Skeletal muscle tissue (tissue), 4 donors: ENCODE results near the gene IFT88. TPM values are rescaled to one million over a fixed set of nuclear protein-coding genes. Genes with fewer than 3 reads are reported as not detected.

Experiments
- H3K27ac ChIP-seq: one replicate; pipeline ENCODE4 v1.7.0; 2013; ENCODE audit warnings: mild to moderate bottlenecking, low read depth, low read length, inconsistent platforms
- H3K27me3 ChIP-seq, 3 donors: one replicate each; pipeline ENCODE4 v1.7.0; 2013; ENCODE audit warnings: low read length in 3 of 3; ENCODE audit not compliant: control insufficient read depth in 3 of 3, insufficient read depth in 3 of 3
- H3K36me3 ChIP-seq, 3 donors: one replicate each; pipeline ENCODE4 v1.7.0; 2013; ENCODE audit warnings: low read length in 3 of 3; ENCODE audit not compliant: control insufficient read depth in 3 of 3, insufficient read depth in 3 of 3
- H3K4me1 ChIP-seq, 3 donors: one replicate each; pipeline ENCODE4 v1.7.0; 2013; ENCODE audit warnings: low read length in 3 of 3, mild to moderate bottlenecking in 3 of 3; ENCODE audit not compliant: control insufficient read depth in 3 of 3, insufficient read depth in 3 of 3
- H3K4me3 ChIP-seq, 3 donors: one replicate each; pipeline ENCODE4 v1.7.0; 2013; ENCODE audit warnings: low read length in 3 of 3
- H3K9ac ChIP-seq, 3 donors: one replicate each; pipeline ENCODE4 v1.7.0; 2013; ENCODE audit warnings: low read length in 3 of 3, mild to moderate bottlenecking in 3 of 3, moderate library complexity in 2 of 3, low read depth in 1 of 3
- H3K9me3 ChIP-seq, 3 donors: one replicate each; pipeline ENCODE4 v1.7.0; 2013; ENCODE audit warnings: low read length in 3 of 3; ENCODE audit not compliant: control insufficient read depth in 3 of 3
- total RNA-seq: library from RNA; depleted of rRNA; stranded (reverse); fragments of >200 nt; gene quantifications from one replicate; pipeline ENCODE4 v1.2.3, GENCODE V29; 2014
- donor health status: Osteomylitis.

IFT88 gene
- total RNA-seq, 1 donor from 2014 or later: 14.6 TPM

DNA sequence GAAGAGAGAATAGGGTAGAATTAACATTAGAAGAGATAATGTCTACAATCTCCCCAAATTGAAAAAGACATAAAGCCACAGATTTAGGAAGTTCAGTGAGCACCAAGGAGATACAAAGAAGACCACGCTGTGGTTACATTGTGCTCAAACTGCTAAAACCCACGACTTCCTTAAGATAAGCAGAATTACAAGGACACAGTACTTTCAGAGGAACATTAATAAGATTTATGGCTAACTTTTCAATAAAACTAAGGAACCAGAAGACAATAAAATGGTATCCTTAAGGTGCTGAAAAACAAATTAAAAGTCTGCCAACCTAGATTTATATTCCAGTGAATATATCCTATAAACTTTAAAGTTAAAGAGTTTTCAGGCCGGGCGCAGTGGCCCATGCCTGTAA is 129.1 kb downstream of the IFT88 start:
- H3K4me3 ChIP-seq: no peak overlapping the region
- no peaks in the 10 kb centered on the region for H3K9me3 ChIP-seq
- no peak overlapping the region for H3K9ac ChIP-seq
- H3K4me1 ChIP-seq: no peaks in the 10 kb centered on the region
- peaks cover 0 to 6% (median 0%) of the 10 kb centered on the region in 3 donors for H3K36me3 ChIP-seq
- H3K27me3 ChIP-seq: peaks cover 0 to 9% (median 0%) of the 10 kb centered on the region in 3 donors
- H3K27ac ChIP-seq: no peak overlapping the region

DNA sequence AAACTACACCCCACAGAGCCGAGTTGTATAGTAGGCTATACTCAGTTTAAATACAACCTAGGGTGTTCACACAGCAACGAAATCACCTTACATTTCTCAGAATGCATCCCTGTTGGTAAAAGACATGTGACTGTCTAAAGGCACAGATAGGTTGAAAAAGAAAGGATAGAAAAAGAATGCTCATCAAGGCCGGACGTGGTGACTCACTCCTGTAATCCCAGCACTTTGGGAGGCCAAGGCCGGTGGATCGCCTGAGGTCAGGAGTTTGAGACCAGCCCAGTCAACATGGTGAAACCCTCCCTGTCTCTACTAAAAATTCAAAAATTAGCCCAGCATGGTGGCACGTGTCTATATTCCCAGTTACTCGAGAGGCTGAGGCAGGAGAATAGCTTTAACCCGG is 132.8 kb downstream of the IFT88 start:
- H3K9me3 ChIP-seq: no peaks in the 10 kb centered on the region
- H3K4me1 ChIP-seq: peaks cover 4 to 13% (median 4%) of the 10 kb centered on the region in 3 donors
- no peak overlapping the region for H3K4me3 ChIP-seq
- H3K27ac ChIP-seq: no peak overlapping the region
- no peak overlapping the region for H3K9ac ChIP-seq
- H3K27me3 ChIP-seq: peaks cover 0 to 14% (median 0%) of the 10 kb centered on the region in 3 donors
- no peaks in the 10 kb centered on the region for H3K36me3 ChIP-seq

GRCh38 chr13:20700288-20700687 is 133.3 kb downstream of the IFT88 start:
- H3K27me3 ChIP-seq: peaks cover 0 to 14% (median 0%) of the 10 kb centered on the region in 3 donors
- H3K4me3 ChIP-seq: no peak overlapping the region
- no peak overlapping the region for H3K9ac ChIP-seq
- H3K4me1 ChIP-seq: peaks cover 4 to 13% (median 4%) of the 10 kb centered on the region in 3 donors
- no peak overlapping the region for H3K27ac ChIP-seq
- H3K36me3 ChIP-seq: no peaks in the 10 kb centered on the region
- H3K9me3 ChIP-seq: no peaks in the 10 kb centered on the region

GRCh38 chr13:20701461-20701860 is 134.5 kb downstream of the IFT88 start:
- no peaks in the 10 kb centered on the region for H3K9me3 ChIP-seq
- peaks cover 4 to 13% (median 4%) of the 10 kb centered on the region in 3 donors for H3K4me1 ChIP-seq
- no peak overlapping the region for H3K27ac ChIP-seq
- H3K36me3 ChIP-seq: no peaks in the 10 kb centered on the region
- peaks cover 0 to 14% (median 0%) of the 10 kb centered on the region in 3 donors for H3K27me3 ChIP-seq
- peak overlapping the region in 2 of 3 donors; percentile 38 to 49 for H3K4me3 ChIP-seq
- no peak overlapping the region for H3K9ac ChIP-seq

- H3K9ac ChIP-seq: peak overlapping the region; percentile 72 to 91 (median 83)
- peak overlapping the region; percentile 75 for H3K27ac ChIP-seq
- H3K36me3 ChIP-seq: no peaks in the 10 kb centered on the region
- H3K4me3 ChIP-seq: peak overlapping the region; percentile 77 to 86 (median 80)
- no peaks in the 10 kb centered on the region for H3K9me3 ChIP-seq
- peaks cover 0 to 14% (median 0%) of the 10 kb centered on the region in 3 donors for H3K27me3 ChIP-seq
- peaks cover 4 to 13% (median 4%) of the 10 kb centered on the region in 3 donors for H3K4me1 ChIP-seq
These were observed 135.6 kb downstream of the IFT88 start for GRCh38 chr13:20702530-20702914.

DNA sequence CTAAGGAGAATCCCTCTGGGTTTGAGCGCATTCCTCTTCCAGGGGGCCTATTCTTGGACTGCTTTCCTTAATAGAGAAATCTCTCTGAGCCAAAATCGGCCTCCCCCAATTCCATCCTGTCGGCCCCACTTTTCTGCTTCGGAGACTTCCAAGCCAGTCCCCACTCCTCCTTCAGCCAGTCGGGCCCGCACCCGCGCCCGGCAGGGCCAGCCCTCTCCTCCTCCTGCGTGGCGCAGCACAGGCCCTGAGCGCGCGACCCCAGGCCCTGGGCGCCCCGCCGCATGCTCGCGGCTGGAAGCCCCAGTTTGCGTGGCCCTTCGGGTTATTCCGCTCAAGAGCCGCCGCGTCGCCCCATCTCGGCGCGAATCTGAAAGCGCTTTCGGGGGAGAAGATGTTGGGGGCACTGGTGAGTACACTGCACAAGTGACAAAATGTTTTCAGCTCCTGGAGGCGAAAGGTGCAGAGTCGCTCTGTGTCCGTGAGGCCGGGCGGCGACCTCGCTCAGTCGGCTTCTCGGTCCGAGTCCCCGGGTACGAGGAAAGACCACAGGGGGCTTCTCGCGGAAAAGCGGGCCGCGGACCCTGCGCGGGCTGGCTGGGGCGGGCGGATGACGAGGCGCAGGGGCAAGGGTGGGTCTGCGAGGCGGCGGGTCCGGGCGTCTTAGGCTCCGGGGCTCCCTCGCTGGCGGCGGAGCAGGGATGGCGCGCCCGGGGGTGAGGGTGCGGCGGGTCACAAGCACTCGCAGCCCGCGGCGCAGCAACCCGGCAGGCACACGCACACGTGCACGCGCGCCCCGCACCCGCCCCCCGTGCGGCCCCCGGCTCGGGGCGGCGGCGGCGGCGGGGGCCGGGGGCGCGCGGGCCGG is 136.2 kb downstream of the IFT88 start, which contains the start of gene IL17D:
Gene IL17D, plus strand, starts transcription at position 785 of the 865 bp plus-strand sequence. CDS start 303 bp downstream, outside the sequence.
- no peaks in the 10 kb centered on the region for H3K36me3 ChIP-seq
- H3K27me3 ChIP-seq: peaks cover 0 to 14% (median 0%) of the 10 kb centered on the region in 3 donors
- H3K4me3 ChIP-seq: peak within 1 kb of the TSS; percentile 77 to 86 (median 80)
- H3K4me1 ChIP-seq: peaks cover 4 to 13% (median 4%) of the 10 kb centered on the region in 3 donors
- H3K9ac ChIP-seq: peak within 1 kb of the TSS; percentile 72 to 91 (median 83)
- no peaks in the 10 kb centered on the region for H3K9me3 ChIP-seq
- peak within 1 kb of the TSS; percentile 75 for H3K27ac ChIP-seq

DNA sequence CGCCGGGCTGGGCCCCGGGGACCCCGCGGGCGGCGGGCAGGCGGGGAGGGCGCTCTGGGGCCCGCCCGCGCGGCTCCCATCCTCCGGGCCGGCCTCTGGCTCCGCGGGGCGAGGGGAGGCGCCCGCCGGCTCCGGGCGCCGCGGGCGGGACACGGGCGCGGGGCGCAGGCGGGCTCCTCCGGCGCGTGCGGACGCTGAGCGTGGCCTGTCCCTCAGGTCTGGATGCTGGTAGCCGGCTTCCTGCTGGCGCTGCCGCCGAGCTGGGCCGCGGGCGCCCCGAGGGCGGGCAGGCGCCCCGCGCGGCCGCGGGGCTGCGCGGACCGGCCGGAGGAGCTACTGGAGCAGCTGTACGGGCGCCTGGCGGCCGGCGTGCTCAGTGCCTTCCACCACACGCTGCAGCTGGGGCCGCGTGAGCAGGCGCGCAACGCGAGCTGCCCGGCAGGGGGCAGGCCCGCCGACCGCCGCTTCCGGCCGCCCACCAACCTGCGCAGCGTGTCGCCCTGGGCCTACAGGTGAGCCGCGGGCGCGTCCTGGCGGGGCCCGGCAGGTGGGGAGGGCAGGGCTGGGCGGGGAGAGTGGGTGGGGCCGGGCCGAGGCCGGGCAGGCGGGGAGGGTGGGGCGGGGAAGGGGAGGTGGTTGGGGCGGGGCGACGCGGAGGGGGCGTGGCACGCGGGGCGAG is 137.0 kb downstream of the IFT88 start:
- Histone ChIP-seq H3K27me3 (peaks cover 0 to 14% (median 0%) of the 10 kb centered on the region in 3 donors), H3K36me3 (no peaks in the 10 kb centered on the region), H3K9ac (peak overlapping the region in 1 of 3 donors; percentile 68), H3K4me3 (peak overlapping the region in 2 of 3 donors; percentile 57 to 64), H3K4me1 (peaks cover 4 to 14% (median 6%) of the 10 kb centered on the region in 3 donors), H3K27ac (no peak overlapping the region), H3K9me3 (no peaks in the 10 kb centered on the region)

DNA sequence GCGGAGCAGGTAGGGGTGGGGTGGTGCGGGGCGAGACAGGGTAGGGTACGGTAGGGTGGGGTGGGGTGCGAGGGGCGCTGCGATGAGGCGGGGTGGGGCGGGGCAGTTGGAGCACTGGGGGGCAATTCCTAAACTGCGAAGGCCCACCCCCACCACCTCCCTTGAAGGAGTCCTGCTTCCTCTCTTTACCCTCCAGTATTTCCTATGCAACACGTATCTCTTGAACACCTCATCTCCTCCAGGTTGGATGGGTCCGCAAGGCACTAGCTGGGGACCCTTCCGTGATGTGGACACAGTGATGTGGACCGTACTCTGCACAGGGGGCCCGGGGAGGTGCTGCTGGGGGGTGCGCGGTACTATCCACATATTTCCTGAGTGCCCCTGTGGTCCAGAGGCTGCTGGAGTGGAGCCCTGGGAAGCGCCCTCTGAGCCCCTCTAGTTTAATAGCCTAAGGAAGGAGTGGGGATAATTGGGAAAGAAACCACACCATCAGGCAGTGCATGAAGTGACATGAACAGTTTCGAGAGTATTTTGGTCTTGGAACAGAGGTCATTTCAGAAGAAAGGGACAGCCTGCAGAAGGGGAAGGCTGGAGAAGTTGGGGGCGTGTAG is 137.6 kb downstream of the IFT88 start:
- H3K9ac ChIP-seq: no peak overlapping the region
- no peaks in the 10 kb centered on the region for H3K9me3 ChIP-seq
- H3K4me1 ChIP-seq: peaks cover 9 to 21% (median 10%) of the 10 kb centered on the region in 3 donors
- H3K27ac ChIP-seq: no peak overlapping the region
- no peaks in the 10 kb centered on the region for H3K36me3 ChIP-seq
- H3K27me3 ChIP-seq: peaks cover 0 to 14% (median 0%) of the 10 kb centered on the region in 3 donors
- H3K4me3 ChIP-seq: peak overlapping the region in 1 of 3 donors; percentile 14

- H3K9ac ChIP-seq: no peak overlapping the region
- H3K36me3 ChIP-seq: no peaks in the 10 kb centered on the region
- H3K9me3 ChIP-seq: no peaks in the 10 kb centered on the region
- no peak overlapping the region for H3K4me3 ChIP-seq
- H3K27ac ChIP-seq: no peak overlapping the region
- peaks cover 0 to under 1% (median 0%) of the 10 kb centered on the region in 3 donors for H3K27me3 ChIP-seq
- H3K4me1 ChIP-seq: peaks cover 11 to 24% (median 12%) of the 10 kb centered on the region in 3 donors
These were observed 139.7 kb downstream of the IFT88 start for GRCh38 chr13:20706661-20707060.
